Thyroid gland (tissue), 4 donors: ENCODE data around the gene LEPR.

Experiments
- CTCF ChIP-seq, 6 experiments: fragments of 200-600 bp in 3 of 6; fragments of 450-650 bp in 3 of 6; sonication (generic) in 3 of 6; IDR thresholded peaks; one replicate each; pipeline ENCODE4 v1.5.1; 2016 to 2019; ENCODE audit warnings: antibody characterized with exemption in 6 of 6, mild to moderate bottlenecking in 2 of 6, inconsistent platforms in 1 of 6, moderate library complexity in 1 of 6
- POLR2A ChIP-seq, 2 donors: fragments of 450-650 bp; IDR thresholded peaks; one replicate each; pipeline ENCODE4 v1.6.1; 2017; ENCODE audit warnings: antibody characterized with exemption in 2 of 2, mild to moderate bottlenecking in 2 of 2, moderate library complexity in 1 of 2

- TF ChIP-seq POLR2A (IDR thresholded peaks at IDR 0.05): no peak
- TF ChIP-seq CTCF (IDR thresholded peaks at IDR 0.05): no peak
These were observed 5.9 kb upstream of the LEPR start for GRCh38 chr1:65414538-65414937.
